C4-2B (cell line): ENCODE measurements around the gene KCNJ12.
"Not testable (repeated sequence)": the region's sequence is repeated elsewhere in the genome, so short reads cannot be mapped to it uniquely, and the experiment has no call there.

Experiments
- ZFX ChIP-seq: fragments of 450-650 bp; IDR thresholded peaks from 2 replicates; pipeline ENCODE4 v1.6.1; 2017
- TF ChIP-seq, protein P1 (sequence below): fragments of 450-650 bp; conservative IDR thresholded peaks from 2 replicates; pipeline ENCODE4 v1.5.1; 2017; ENCODE audit warnings: mild to moderate bottlenecking

DNA sequence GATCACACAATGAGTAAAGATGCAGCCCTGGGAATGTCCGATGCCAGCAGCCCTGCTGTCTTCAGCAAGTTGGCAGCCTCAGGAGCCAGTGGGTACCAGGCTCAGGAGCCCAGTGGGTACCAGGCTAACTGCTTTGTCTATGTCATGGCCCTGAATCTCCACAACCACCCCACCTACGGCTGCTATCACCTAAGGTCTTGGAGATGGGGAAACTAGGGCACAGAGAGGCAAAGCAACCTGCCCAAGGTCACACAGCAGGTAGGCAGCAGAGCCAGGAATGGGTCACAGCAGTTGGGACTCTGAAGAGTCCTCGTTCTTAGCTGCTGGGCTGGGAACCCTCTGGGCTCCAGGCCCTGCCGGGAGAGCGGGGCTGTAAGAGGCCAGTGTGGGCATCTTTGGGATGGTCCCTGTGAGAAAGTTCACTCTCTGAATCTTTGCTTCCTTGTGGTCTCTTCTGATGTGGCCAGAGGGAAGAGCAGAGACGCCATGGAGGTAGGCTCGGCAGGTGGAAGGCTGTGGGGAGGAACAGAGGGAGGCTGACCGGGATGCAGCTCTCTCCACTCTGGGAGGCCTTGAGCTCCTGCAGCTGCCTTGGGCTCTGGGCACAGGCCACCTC, 34.1 kb upstream of the KCNJ12 start:
- TF ChIP-seq, protein P1, sequence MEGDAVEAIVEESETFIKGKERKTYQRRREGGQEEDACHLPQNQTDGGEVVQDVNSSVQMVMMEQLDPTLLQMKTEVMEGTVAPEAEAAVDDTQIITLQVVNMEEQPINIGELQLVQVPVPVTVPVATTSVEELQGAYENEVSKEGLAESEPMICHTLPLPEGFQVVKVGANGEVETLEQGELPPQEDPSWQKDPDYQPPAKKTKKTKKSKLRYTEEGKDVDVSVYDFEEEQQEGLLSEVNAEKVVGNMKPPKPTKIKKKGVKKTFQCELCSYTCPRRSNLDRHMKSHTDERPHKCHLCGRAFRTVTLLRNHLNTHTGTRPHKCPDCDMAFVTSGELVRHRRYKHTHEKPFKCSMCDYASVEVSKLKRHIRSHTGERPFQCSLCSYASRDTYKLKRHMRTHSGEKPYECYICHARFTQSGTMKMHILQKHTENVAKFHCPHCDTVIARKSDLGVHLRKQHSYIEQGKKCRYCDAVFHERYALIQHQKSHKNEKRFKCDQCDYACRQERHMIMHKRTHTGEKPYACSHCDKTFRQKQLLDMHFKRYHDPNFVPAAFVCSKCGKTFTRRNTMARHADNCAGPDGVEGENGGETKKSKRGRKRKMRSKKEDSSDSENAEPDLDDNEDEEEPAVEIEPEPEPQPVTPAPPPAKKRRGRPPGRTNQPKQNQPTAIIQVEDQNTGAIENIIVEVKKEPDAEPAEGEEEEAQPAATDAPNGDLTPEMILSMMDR: not testable (repeated sequence)
- not testable (repeated sequence) for TF ChIP-seq ZFX
